ENCODE data around the gene NLGN2. TPM values are rescaled to one million over a fixed set of nuclear protein-coding genes. Genes with fewer than 3 reads are reported as not detected.
A peak's percentile ranks its signal among the peaks of the same experiment; 100 is the strongest.

NLGN2 gene
- total RNA-seq, 1 experiment from 2014 or later, result 76.7 TPM

- TF ChIP-seq NFATC4 (CRISPR knock-in tag; IDR thresholded peaks at IDR 0.05), result no peak
- TF ChIP-seq MLX (CRISPR knock-in tag; IDR thresholded peaks at IDR 0.05), result 0 out of 2 replicates have a peak, but pooled peaks have one; percentile 64
- TF ChIP-seq ERG (CRISPR knock-in tag; IDR thresholded peaks at IDR 0.05), result no peak
- TF ChIP-seq OVOL2 (CRISPR knock-in tag; IDR thresholded peaks at IDR 0.05; ENCODE audit: borderline replicate concordance), result no peak
- TF ChIP-seq ZNF138 (CRISPR knock-in tag; conservative IDR thresholded peaks at IDR 0.05), result peak; percentile 31; the same call in 1 of the 2 replicates
- TF ChIP-seq ZNF263 (CRISPR knock-in tag; IDR thresholded peaks at IDR 0.05; ENCODE audit: low read depth), result no peak; the same call in 1 of the 2 replicates
- TF ChIP-seq ATF1 (CRISPR knock-in tag; IDR thresholded peaks at IDR 0.05), result no peak
- no peak for TF ChIP-seq ZNF121 (CRISPR knock-in tag; IDR thresholded peaks at IDR 0.05)
- TF ChIP-seq MYBL2 (CRISPR knock-in tag; IDR thresholded peaks at IDR 0.05), result peak; percentile 89; the same call in 1 of the 2 replicates
- peak; percentile 100 for TF ChIP-seq HMGXB4 (CRISPR knock-in tag; IDR thresholded peaks at IDR 0.05)
- no peak for TF ChIP-seq PRRX2 (CRISPR knock-in tag; IDR thresholded peaks at IDR 0.05)
- TF ChIP-seq, protein P1, sequence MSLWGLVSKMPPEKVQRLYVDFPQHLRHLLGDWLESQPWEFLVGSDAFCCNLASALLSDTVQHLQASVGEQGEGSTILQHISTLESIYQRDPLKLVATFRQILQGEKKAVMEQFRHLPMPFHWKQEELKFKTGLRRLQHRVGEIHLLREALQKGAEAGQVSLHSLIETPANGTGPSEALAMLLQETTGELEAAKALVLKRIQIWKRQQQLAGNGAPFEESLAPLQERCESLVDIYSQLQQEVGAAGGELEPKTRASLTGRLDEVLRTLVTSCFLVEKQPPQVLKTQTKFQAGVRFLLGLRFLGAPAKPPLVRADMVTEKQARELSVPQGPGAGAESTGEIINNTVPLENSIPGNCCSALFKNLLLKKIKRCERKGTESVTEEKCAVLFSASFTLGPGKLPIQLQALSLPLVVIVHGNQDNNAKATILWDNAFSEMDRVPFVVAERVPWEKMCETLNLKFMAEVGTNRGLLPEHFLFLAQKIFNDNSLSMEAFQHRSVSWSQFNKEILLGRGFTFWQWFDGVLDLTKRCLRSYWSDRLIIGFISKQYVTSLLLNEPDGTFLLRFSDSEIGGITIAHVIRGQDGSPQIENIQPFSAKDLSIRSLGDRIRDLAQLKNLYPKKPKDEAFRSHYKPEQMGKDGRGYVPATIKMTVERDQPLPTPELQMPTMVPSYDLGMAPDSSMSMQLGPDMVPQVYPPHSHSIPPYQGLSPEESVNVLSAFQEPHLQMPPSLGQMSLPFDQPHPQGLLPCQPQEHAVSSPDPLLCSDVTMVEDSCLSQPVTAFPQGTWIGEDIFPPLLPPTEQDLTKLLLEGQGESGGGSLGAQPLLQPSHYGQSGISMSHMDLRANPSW (CRISPR knock-in tag; conservative IDR thresholded peaks at IDR 0.05; ENCODE audit: low read depth), result no peak
- TF ChIP-seq ETV6 (CRISPR knock-in tag; IDR thresholded peaks at IDR 0.05), result peak; percentile 85
- TF ChIP-seq, protein P2, sequence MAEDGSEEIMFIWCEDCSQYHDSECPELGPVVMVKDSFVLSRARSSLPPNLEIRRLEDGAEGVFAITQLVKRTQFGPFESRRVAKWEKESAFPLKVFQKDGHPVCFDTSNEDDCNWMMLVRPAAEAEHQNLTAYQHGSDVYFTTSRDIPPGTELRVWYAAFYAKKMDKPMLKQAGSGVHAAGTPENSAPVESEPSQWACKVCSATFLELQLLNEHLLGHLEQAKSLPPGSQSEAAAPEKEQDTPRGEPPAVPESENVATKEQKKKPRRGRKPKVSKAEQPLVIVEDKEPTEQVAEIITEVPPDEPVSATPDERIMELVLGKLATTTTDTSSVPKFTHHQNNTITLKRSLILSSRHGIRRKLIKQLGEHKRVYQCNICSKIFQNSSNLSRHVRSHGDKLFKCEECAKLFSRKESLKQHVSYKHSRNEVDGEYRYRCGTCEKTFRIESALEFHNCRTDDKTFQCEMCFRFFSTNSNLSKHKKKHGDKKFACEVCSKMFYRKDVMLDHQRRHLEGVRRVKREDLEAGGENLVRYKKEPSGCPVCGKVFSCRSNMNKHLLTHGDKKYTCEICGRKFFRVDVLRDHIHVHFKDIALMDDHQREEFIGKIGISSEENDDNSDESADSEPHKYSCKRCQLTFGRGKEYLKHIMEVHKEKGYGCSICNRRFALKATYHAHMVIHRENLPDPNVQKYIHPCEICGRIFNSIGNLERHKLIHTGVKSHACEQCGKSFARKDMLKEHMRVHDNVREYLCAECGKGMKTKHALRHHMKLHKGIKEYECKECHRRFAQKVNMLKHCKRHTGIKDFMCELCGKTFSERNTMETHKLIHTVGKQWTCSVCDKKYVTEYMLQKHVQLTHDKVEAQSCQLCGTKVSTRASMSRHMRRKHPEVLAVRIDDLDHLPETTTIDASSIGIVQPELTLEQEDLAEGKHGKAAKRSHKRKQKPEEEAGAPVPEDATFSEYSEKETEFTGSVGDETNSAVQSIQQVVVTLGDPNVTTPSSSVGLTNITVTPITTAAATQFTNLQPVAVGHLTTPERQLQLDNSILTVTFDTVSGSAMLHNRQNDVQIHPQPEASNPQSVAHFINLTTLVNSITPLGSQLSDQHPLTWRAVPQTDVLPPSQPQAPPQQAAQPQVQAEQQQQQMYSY (CRISPR knock-in tag; IDR thresholded peaks at IDR 0.05), result no peak
- TF ChIP-seq, protein P3, sequence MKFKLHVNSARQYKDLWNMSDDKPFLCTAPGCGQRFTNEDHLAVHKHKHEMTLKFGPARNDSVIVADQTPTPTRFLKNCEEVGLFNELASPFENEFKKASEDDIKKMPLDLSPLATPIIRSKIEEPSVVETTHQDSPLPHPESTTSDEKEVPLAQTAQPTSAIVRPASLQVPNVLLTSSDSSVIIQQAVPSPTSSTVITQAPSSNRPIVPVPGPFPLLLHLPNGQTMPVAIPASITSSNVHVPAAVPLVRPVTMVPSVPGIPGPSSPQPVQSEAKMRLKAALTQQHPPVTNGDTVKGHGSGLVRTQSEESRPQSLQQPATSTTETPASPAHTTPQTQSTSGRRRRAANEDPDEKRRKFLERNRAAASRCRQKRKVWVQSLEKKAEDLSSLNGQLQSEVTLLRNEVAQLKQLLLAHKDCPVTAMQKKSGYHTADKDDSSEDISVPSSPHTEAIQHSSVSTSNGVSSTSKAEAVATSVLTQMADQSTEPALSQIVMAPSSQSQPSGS (CRISPR knock-in tag; IDR thresholded peaks at IDR 0.05; ENCODE audit: borderline replicate concordance, low read depth), result no peak
- TF ChIP-seq RELA (CRISPR knock-in tag; IDR thresholded peaks at IDR 0.05; ENCODE audit: borderline replicate concordance), result no peak
- TF ChIP-seq NFE2L1 (CRISPR knock-in tag; IDR thresholded peaks at IDR 0.05), result 0 out of 2 replicates have a peak, but pooled peaks have one; percentile 74
- TF ChIP-seq, protein P4, sequence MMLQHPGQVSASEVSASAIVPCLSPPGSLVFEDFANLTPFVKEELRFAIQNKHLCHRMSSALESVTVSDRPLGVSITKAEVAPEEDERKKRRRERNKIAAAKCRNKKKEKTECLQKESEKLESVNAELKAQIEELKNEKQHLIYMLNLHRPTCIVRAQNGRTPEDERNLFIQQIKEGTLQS (CRISPR knock-in tag; conservative IDR thresholded peaks at IDR 0.05), result no peak
- no peak for TF ChIP-seq NR2C2 (CRISPR knock-in tag; IDR thresholded peaks at IDR 0.05)
- peak; percentile 91 for TF ChIP-seq MAX (CRISPR knock-in tag; IDR thresholded peaks at IDR 0.05)
- no peak for TF ChIP-seq ESRRA (CRISPR knock-in tag; IDR thresholded peaks at IDR 0.05; ENCODE audit: borderline replicate concordance)
- TF ChIP-seq, protein P5, sequence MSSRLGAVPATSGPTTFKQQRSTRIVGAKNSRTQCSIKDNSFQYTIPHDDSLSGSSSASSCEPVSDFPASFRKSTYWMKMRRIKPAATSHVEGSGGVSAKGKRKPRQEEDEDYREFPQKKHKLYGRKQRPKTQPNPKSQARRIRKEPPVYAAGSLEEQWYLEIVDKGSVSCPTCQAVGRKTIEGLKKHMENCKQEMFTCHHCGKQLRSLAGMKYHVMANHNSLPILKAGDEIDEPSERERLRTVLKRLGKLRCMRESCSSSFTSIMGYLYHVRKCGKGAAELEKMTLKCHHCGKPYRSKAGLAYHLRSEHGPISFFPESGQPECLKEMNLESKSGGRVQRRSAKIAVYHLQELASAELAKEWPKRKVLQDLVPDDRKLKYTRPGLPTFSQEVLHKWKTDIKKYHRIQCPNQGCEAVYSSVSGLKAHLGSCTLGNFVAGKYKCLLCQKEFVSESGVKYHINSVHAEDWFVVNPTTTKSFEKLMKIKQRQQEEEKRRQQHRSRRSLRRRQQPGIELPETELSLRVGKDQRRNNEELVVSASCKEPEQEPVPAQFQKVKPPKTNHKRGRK (CRISPR knock-in tag; IDR thresholded peaks at IDR 0.05; ENCODE audit: borderline replicate concordance), result 0 out of 2 replicates have a peak, but pooled peaks have one; percentile 24
Observed at GRCh38 chr17:7436556-7437368, 29.1 kb downstream of the NLGN2 start (continued).

Data from WTC11 (cell line).